ENCODE data around the gene ARHGAP33. TPM values are rescaled to one million over a fixed set of nuclear protein-coding genes. Genes with fewer than 3 reads are reported as not detected.

The ARHGAP33 gene
- total and polyA plus RNA-seq, 2 of the 8 experiments (the other 6 are each of a cell fraction or from before 2014, with no cell fraction given): 6.5 to 25.2 TPM

DNA sequence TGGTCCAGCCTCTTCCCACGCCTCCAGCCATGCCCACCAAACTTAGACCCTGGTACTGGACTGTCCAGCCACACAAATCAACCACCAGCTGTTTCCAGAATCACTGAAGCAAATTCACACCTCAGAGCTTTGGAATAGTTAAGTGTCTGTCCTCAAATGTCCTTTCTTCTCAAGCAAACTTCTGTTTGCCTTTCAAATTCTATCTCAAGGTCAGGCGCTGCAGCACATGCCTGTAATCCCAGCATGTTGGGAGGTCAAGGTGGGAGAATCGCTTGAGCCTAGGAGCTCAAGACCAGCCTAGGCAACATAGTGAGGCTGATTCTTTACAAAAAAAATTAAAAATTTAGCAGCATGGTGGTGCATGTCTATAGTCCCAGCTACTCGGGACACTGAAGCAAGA lies 56.7 kb downstream of the ARHGAP33 start:
- Histone ChIP-seq H2BK12ac (ENCODE audit: low read depth, low read length) (no peak overlapping the region), H3K18ac (ENCODE audit: extremely low read depth, low read length) (no peak overlapping the region), H2AK5ac (ENCODE audit: low read depth, low read length) (no peak overlapping the region), H3K36me3 (ENCODE audit: control insufficient read depth in 2 of 4, insufficient read depth in 4 of 4, low read length in 3 of 4) (no peaks in the 10 kb centered on the region), H3K4me1 (replicated peaks in 1 of 4; ENCODE audit: control insufficient read depth in 3 of 4, insufficient read depth in 4 of 4, low read length in 3 of 4) (no peaks in the 10 kb centered on the region; a peak in 2 of 7 replicates), H4K5ac (ENCODE audit: insufficient read length, low read depth, low read length) (no peak overlapping the region), H3K14ac (ENCODE audit: insufficient read length) (no peak overlapping the region), H3K27ac (ENCODE audit: low read depth, low read length) (no peak overlapping the region), H3K79me1 (ENCODE audit: low read depth, low read length) (no peaks in the 10 kb centered on the region), H4K91ac (replicated peaks; ENCODE audit: insufficient read length, low read length) (peak overlapping the region; percentile 12), H2BK120ac (replicated peaks; ENCODE audit: low read depth, low read length) (no peak overlapping the region), H3K27me3 (replicated peaks in 1 of 4; ENCODE audit: control insufficient read depth in 3 of 4, extremely low read depth in 1 of 4, insufficient read depth in 3 of 4, low read length in 3 of 4) (no peaks in the 10 kb centered on the region; a peak in 1 of 7 replicates), H2BK5ac (ENCODE audit: low read depth, low read length) (no peak overlapping the region), H3K79me2 (ENCODE audit: control insufficient read depth in 1 of 2, insufficient read depth in 2 of 2, low read length in 2 of 2) (no peaks in the 10 kb centered on the region), H4K8ac (ENCODE audit: extremely low read depth, insufficient read depth, low read length) (no peak overlapping the region), H3K9ac (replicated peaks in 1 of 4; ENCODE audit: extremely low read depth in 1 of 4, low read depth in 3 of 4, low read length in 3 of 4) (no peak overlapping the region), H3K56ac (replicated peaks; ENCODE audit: insufficient read length, low read depth, low read length) (no peak overlapping the region), H2BK15ac (ENCODE audit: low read length) (no peak overlapping the region), H3K23ac (ENCODE audit: insufficient read length) (no peak overlapping the region), H3K9me3 (ENCODE audit: insufficient read depth in 2 of 2, low read depth in 1 of 2, low read length in 1 of 2) (no peaks in the 10 kb centered on the region), H4K20me1 (replicated peaks in 1 of 2; ENCODE audit: control insufficient read depth in 1 of 2, insufficient read depth in 2 of 2, low read length in 2 of 2) (no peaks in the 10 kb centered on the region), H3K23me2 (ENCODE audit: low read depth, low read length) (no peaks in the 10 kb centered on the region), H2AFZ (ENCODE audit: low read length) (no peak overlapping the region), H3K4me3 (ENCODE audit: extremely low read depth in 1 of 4, insufficient read depth in 2 of 4, low read depth in 3 of 4, low read length in 4 of 4) (no peak overlapping the region), H2BK20ac (ENCODE audit: low read length) (no peak overlapping the region), H3K4ac (replicated peaks; ENCODE audit: insufficient read length, low read depth, low read length) (no peak overlapping the region), H3K4me2 (ENCODE audit: insufficient read depth in 1 of 2, low read depth in 2 of 2, low read length in 2 of 2) (no peak overlapping the region)
- no peak for FAIRE-seq
- ChIA-PET CTCF (ENCODE audit: partially characterized antibody) (interaction anchor here (1.1 to 3.1 kb wide), 2 partner anchors 12 to 39 kb away, joined by 3 to 10 read pairs; no protein-coding TSS in a partner anchor), POLR2A (ENCODE audit: partially characterized antibody) (no interaction called here)
- DNase-seq (ENCODE audit: low read depth in 1 of 2, low spot score in 2 of 2): no peak
- 78% methylated on average over 4 of the region's 4 CpGs; no CpG with 5 or more reads in 1 of the 2 experiments for WGBS, 2 experiments (ENCODE audit: extremely low coverage in 1 of 2, insufficient coverage in 1 of 2, insufficient read length in 1 of 2, insufficient replicate concordance in 2 of 2, low coverage in 1 of 2, low lambda C conversion rate in 2 of 2, missing lambda C conversion rate in 1 of 2)
- no peak for TF ChIP-seq CEBPB (IDR thresholded peaks at IDR 0.05; ENCODE audit: low read depth, low read length)
- no peak for TF ChIP-seq JUND (IDR thresholded peaks at IDR 0.05; ENCODE audit: low read length)
- TF ChIP-seq RXRA (IDR thresholded peaks at IDR 0.05; ENCODE audit: insufficient read depth, low read depth, low read length): no peak
- TF ChIP-seq NANOG (IDR thresholded peaks at IDR 0.05; ENCODE audit: insufficient read depth, low read depth, low read length, poor library complexity, severe bottlenecking): no peak
- no peak for TF ChIP-seq SIN3A (conservative IDR thresholded peaks at IDR 0.05 in 1 of 2, IDR thresholded peaks at IDR 0.05 in 1 of 2; ENCODE audit: low read depth in 1 of 2, low read length in 2 of 2)
- no peak for TF ChIP-seq SAP30 (IDR thresholded peaks at IDR 0.05; ENCODE audit: insufficient read depth, insufficient replicate concordance, low read length)
- TF ChIP-seq, protein P1, sequence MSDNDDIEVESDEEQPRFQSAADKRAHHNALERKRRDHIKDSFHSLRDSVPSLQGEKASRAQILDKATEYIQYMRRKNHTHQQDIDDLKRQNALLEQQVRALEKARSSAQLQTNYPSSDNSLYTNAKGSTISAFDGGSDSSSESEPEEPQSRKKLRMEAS (IDR thresholded peaks at IDR 0.05): no peak
- no peak for TF ChIP-seq TAF7 (optimal IDR thresholded peaks at IDR 0.05; ENCODE audit: borderline replicate concordance, low read depth, low read length)
- no peak for TF ChIP-seq CBX8 (IDR thresholded peaks at IDR 0.05; ENCODE audit: borderline replicate concordance, low read depth, low read length)
- TF ChIP-seq EP300 (IDR thresholded peaks at IDR 0.05; ENCODE audit: borderline replicate concordance in 1 of 2, low read depth in 2 of 2, low read length in 2 of 2): no peak
- TF ChIP-seq MAFK (IDR thresholded peaks at IDR 0.05; ENCODE audit: low read depth, low read length): no peak
- TF ChIP-seq, protein P2, sequence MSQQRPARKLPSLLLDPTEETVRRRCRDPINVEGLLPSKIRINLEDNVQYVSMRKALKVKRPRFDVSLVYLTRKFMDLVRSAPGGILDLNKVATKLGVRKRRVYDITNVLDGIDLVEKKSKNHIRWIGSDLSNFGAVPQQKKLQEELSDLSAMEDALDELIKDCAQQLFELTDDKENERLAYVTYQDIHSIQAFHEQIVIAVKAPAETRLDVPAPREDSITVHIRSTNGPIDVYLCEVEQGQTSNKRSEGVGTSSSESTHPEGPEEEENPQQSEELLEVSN (IDR thresholded peaks at IDR 0.05): no peak
